MV-4-11 (cell line): Measurements from ENCODE around the gene IGFL1.
A peak's percentile ranks its signal among the peaks of the same experiment; 100 is the strongest.
"Not testable (repeated sequence)": the region's sequence is repeated elsewhere in the genome, so short reads cannot be mapped to it uniquely, and the experiment has no call there.

Experiments used
- DNase-seq: peaks from one replicate; lab custom pipeline; 2025; lab: John Stamatoyannopoulos, UW

The IGFL1 gene

DNA sequence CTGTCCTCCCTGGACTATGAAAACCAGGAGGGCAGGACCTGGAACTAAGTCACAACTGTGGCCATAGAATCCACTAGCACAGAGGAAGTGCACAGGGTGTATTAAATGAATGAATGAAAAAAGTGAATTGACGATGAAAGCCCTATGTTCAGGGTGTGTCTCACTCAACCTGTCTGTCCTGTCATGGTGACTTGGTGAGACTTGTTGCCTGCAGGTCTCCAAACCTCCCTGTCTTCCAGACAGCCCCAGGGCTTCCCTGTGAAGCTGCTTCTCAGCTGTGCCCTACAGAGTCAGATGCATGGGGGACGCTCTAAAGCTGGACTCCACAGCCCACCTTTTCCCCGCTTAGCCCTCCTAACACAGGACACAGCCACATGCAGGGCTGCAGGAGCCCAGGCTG is 4.8 kb upstream of the IGFL1 start:
- no peak for DNase-seq

DNA sequence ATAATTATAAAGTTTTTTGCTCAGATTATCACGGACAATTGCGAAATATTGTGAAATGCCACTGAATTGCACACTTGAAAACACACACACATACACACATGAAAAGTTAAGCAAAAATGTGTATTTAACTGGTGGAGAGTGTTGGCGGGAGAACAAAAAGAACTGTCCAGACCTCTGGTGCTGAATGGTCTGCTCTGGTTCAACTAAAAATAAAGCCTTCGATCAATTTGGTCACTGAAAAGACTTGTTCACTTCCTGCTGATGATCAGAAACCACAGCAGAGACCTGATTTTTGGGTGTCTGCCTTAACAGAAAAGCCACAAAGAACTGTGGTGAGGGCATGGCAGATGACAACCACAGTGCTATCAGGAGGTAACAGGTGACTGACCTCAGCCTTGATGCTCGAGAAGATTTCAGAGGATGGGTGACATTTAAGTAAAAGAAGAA is 4.0 kb upstream of the IGFL1 start:
- DNase-seq, result no peak

DNA sequence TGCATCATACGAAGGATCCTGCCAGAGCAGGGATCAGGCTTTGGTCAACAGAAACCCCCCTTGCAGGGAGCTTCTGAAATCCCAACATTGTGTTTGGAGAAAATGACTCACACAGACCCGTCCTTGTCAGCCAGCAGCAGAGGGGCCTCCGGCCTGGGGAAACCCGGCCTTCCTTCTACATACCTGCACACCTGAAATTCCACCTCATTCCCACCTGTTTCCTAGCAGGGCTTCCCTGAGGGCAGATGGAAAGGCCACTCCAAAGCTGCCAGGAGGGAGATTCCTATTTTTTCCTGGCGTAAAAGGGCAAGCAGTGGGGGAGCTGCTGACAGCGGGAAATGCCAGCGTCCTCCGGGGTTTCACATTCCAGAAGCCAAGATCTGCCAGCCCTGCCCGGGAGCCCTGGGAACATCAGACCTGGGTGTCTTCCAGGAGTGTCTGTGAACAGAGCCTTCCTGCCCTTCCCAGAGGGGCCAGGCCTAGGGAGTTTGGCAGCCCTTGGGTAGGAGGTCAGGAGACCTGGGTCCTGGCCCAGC is 3.0 kb upstream of the IGFL1 start:
- DNase-seq, result no peak

DNA sequence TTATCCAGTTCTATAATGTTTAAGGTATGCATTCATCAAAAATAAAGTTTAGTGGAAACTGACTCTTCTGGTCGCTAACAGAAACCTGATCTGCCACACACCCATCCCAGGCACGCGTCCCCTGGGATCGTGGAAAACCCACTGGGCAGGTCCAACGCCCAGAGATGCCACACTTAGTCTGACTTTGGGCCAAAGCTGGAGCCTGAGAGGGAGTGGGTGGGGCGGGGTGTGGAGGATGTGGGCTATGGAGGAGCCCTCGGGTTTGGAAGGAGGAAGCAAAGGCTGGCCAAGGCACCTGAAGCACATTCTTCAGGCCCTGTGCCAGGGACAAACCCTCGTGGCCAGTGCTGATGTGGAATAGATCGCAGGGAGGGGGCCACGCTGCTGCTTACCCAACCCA is 2.5 kb downstream of the IGFL1 start:
- DNase-seq, result no peak

DNA sequence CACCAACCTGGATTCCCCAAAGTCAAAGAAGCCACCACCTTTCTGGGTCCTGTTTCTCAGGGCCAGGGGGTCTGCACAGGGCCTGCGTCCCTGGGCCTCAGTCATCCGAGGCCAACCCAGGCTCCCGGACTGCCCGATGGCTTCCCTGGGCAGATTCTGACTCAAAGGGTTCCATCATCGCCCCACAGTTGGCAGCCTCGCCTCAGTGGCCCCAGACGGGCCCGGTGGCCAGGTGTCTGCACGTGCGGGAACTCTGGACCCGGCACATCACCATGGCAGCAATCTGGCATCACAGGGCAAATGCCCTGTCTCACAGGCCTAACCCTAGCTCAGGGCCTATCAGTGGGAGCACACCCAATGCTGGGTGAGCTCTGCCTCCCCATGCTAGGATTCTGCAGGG is 2.9 kb downstream of the IGFL1 start:
- no peak for DNase-seq

DNA sequence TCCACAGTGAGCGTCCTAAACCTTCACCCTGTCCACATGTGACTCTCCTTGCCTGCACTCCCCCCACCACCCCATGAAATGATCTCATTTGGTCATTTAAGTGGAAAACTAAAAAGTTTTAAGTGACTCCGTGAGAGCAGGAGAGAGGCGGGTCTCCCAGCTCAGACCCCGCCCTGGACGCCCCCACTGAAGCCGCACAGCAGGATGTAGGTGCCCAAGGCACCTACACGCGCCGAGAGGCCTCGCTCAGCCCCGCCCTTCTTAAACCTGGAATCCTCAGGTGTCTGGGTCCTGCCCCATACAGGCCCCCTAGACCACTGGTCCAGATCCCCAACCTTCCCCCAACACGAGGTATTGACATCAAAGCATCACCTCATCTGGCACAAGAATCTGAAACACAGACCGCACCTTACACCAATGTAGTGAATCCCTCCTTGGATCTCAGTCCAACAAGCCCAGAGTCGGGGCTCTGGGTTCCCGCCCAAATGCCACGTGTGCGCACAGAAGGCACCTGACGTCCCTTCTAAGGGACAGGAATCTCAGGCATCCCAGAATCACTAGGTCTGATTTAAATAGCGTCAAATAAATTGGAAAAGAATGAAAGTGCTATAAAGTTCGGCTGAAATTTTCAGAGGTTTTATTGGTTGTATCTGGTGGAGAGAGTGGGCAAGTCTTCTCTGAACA is 3.5 kb downstream of the IGFL1 start:
- DNase-seq, result no peak

DNA sequence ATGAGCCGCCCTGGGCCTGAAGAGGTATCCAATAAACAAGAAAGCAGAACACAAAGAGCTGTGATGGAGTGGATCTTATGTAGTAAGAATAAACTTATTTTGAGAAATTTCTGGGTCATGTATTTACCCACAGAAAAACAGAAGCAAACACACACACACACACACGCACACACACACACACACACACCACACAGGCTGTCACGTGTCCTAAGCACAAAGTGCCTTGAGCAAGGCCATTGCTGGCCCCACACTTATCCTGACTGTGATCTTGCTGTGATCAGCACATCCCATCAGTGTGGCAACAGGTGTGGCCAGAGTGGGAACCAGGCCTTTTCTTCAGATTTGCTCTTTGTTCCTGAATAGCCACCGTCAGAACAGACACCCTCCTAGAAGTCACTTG is 4.3 kb downstream of the IGFL1 start:
- peak; percentile 29 for DNase-seq

DNA sequence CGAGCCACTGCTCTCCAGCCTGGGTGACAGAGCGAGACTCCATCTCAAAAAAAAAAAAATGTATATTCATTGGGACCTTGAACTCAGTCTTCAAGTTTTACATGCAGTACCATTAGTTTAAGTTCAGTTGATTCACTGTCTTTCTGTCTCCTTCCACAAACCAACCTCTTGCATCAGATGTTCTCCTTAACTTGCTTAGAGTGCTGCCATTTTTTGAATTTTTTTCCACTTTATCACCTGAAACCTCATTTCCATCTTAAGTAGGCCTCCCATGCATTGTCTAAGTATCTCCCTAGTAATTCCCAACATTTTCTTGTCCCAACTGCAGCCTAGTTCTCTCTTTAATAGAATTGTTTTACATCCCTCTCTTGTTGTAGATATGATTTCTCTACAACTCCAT is 8.6 kb downstream of the IGFL1 start:
- DNase-seq, result not testable (repeated sequence)

DNA sequence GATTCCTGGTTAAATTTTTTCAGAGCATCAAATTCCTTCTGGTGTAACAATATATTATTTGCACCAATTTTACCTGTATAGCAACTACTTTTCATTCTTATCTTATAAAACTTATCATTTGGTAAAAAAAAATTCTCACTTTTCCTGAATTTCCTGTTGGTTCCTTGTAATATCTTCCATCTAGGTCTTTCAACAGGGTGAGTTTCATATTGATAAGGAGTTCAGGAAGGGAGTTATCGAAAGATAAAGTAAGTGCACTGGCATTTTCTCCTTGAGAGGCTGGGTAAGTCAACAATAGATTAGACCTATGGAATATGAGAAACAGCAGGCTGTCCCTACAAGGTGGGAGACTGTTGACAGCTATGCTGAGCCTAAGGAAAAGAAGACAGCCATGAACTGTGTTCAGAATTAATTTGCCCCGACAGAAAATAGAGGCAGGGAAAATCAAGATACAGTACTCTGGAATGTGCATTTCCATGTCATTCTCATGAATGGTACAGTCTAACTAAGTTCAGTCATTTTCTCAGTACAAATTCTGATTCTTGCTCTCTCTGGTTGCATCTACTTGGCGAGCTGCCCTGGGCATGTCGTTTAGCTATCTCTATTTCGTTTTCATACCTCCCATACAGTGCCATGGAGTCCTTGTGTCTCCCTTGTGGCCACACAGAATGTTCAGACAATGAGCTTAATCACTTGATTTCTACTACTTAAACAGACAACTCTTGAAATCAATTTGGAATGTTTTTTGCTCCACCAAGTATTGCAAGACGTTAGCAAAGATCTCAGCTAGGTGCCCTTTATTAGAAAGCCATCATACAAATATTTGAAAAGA is 9.9 kb downstream of the IGFL1 start:
- no peak for DNase-seq

DNA sequence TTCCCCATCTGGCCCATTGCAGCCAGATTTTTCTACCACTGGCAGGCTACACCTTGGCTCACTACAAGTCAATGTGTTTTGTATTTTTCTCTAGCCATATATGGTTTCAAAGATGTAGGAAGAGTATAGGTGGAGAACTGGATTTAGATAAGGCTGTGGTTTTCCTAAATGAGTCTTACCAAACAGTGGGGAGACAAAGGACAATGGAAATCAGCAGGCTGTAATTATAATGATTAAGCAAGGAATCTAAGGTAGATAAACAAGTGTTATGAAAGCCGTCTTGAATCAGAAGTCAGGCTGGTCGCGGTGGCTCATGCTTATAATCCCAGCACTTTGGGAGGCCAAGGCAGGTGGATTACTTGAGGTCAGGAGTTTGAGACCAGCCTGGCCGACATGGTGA is 11.2 kb downstream of the IGFL1 start:
- DNase-seq, result no peak

DNA sequence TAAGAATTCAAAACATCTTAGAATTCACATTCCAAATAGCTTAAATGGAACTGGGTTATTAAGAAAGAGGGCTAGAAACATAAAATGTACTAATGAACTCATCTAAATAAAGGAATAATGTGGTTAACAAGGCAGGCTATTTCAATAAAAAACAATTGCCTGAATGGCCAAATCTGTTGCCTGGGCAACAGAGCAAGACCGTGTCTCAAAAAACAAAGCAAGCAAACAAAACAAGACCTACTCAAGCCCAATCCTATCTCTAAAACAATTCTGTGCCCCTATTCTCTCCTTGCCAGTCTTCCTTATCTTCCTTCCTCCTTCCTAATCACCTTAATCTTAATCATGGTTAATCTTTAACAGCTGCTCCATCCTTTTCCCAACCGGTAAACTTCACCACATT is 12.1 kb downstream of the IGFL1 start:
- no peak for DNase-seq

DNA sequence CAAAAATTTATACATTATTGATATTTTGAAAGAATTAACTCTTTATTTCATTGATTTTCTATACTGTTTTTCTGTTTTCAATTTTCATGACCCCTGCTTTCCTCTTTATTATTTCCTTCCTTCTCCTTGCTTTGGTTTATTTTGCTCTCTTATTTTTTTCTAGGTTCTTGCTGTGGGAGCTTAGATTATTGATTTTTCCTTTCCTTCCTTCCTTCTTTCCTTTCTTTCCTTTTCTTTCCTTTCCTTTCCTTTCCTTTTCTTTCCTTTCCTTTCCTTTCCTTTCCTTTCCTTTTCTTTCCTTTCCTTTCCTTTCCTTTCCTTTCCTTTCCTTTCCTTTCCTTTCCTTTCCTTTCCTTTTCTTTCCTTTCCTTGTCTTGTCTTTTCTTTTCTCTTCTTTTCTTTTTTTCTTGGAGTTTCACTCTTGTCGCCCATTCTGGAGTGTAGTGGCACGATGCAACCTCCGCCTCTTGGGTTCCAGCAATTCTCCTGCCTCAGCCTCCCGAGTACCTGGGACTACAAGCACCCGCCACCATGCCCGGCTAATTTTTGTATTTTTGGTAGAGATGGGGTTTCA is 13.6 kb downstream of the IGFL1 start:
- DNase-seq, result not testable (repeated sequence)

DNA sequence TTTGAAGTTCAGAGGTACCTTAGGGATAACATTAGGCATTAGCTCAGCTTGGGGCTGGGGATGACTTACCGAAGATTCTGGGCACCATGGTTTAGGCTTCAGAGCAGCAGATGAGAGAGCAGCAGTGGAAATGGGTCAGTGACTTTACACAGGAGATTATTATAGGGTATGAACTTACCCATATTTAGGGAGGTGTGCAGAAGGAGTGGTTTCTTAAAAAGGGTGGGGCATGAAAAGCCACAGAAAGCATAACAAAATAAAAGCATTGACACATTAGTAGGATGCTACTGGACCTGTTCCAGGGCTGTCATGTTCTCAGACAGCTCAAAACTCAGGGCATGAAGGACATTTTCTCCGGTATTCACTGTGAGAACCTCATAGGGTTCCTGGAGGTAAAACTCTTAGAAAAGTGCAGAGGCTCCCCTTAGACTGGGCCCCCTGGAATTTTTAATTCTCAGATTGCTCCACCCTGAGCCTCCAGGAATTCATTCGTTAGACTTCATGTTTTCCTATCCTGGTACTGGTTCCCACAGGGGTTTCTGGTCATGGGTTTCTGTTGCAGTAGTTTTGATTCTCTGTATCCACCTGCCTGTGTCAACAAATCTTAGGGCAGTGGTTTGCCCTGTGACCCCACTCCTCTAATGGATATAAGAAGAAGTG is 20.7 kb downstream of the IGFL1 start:
- no peak for DNase-seq

DNA sequence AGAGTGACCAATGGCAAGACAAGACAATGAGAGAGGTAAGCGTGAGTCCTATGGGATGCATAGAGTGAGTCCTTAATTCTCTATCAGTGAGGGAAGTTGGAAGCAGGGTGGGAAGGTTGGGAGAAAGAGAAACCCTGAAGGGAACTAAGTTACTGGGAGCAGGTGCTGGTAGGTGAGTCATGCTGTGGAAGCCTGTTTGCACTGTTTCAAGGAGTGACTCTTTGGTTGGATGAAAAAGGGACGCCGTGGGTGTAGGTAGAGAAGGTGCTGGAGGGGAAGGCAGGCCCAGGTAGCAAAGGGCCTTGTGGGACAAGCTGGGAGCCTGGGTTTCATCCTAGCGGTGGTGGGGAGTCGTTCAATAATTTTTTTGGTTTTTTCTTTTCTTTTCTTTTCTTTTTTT is 21.9 kb downstream of the IGFL1 start:
- DNase-seq, result no peak

DNA sequence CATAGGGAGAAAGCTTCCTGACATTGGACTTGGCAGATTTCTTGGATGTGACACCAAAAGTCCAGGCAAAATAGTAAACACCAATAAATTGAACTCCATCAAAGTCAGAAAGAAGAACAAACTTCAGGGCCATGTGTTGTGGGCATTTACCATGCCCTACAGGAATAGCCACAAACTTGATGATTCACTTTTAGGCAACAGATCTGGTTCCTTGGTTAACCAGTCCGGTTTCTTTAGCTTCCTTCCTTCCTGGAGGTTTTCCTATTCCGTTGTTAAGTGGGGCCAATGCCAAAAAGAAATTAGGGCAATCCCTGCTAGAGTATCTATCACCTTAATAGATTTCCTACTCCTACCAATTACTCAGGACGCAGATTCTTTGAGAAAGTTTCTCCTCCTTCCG is 25.2 kb downstream of the IGFL1 start:
- peak; percentile 72 for DNase-seq

DNA sequence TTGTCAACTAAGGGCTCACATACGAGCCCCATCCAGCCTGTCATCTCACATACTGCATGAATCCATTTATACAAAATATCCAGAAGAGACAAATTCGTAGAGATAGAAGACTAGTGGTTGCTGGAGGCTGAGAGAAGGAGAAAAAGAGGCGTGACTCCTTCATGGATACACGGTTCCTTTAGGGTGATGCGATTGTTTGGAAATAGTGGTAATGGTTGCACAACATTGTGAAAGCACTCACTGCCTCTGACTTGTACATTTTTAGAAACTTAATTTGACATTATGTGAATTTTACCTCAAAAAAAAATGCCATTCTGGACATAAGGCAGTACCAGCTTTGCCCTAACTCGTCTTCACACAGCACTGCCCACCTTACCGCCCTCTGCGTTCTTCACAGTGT is 27.3 kb downstream of the IGFL1 start:
- peak; percentile 82 for DNase-seq

DNA sequence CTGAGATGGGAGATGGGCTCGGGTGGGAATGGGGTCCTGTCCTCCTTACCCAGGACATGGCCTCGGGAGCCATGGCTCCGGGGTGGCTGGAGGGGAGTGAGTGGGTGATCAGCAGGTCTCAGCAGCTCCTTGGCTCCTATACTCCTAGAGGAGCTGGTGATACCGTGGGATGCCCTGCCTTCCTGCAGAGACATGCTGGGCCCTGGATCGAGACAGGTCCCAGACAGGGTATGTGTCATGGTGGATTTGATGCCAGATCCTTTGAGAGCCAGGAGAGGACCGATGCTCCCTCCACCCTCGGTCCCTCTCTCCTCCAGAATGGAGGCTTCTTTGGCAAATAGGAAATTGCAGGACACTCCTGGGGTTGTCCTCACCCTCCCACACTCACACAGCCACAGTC is 32.0 kb downstream of the IGFL1 start:
- DNase-seq, result not testable (repeated sequence)

DNA sequence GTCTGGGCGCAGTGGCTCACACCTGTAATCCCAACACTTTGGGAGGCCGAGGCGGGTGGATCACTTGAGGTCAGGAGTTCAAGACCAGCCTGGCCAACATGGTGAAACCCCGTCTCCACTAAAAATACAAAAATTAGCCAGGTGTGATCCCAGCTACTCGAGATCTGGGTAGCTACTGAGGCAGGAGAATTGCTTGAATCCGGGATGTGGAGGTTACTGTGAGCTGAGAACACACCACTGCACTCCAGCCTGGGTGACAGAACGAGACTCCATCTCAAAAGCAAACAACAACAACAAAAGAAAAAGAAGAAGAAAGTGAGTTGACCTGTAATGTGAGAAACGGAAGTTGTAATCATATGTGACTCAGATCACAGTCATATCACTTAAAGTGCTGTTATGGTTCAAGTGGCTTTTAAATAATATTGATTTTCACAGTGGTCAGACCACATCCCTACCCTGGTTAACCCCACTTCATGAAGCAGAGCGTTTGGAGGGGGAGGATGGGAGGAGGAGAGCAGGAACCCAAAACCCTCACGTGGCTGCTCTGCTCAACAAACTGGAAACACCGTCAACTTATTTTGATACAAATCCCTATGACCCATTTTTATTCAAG is 33.2 kb downstream of the IGFL1 start:
- DNase-seq, result peak; percentile 97

DNA sequence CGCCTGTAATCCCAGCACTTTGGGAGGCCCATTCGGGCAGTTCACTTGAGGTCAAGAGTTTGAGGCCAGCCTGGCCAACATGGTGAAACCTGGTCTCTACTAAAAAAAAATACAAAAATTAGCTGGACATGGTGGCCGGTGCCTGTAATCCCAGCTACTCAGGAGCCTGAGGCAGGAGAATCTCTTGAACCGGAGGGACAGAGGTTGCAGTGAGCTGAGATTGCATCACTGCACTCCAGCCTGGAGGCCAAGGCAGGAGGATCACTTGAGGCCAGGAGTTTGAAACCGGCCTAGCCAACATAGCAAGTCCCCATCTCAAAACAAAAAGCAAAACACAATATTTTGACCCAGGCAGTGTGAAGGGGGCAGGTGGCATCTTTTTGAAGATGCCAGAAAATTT is 35.3 kb downstream of the IGFL1 start:
- DNase-seq, result not testable (repeated sequence)

DNA sequence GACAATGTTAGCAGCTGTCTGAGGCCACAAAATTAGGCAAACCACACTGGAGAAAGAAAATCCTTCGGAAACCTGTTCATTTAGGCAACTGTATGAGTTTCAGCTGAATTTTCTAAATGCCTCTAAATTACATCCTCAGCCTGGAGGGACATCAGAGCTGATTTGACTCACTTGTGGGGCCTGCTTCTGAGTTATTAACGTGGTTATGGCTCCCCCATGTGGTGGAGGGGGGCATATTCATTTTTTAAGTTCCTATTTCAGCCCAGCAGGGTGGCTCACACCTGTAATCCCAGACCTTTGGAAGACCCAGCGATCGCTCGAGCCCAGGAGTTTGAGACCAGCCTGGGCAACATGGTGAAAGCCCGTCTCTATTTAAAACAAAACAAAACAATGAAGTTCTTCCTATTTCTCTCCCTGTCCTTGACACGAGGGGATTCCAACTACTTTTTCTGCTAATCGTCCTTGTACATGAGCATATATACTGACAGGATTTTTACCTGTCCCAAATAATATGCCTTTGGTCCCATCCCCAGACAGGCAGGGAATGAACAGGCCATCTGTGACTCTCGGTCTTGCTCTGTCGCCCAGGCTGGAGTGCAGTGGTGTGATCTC is 35.8 kb downstream of the IGFL1 start:
- DNase-seq, result peak; percentile 84

DNA sequence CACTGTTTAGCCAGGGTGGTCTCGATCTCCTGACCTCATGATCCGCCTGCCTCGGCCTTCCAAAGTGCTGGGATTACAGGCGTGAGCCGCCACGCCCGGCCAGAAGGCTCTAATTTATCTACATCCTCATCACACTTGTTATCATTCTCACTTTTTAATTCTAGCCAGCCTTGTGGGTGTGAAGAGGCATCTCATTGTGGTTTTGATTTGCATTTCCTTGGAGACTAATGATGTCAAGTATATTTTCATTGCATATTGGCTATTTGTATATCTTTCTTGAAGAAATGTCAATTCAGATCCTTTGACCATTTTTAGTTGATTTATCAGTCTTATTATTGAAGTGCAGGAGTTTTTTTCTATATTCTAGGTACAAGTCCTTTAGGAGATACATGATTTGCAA is 39.6 kb downstream of the IGFL1 start:
- no peak for DNase-seq
